ENCODE measurements around the gene ITK.
"Not testable (repeated sequence)": the region's sequence is repeated elsewhere in the genome, so short reads cannot be mapped to it uniquely, and the experiment has no call there.

ITK gene

GRCh38 chr5:157168286-157168685 lies 12.4 kb upstream of the ITK start:
- no peak for DNase-seq

DNA sequence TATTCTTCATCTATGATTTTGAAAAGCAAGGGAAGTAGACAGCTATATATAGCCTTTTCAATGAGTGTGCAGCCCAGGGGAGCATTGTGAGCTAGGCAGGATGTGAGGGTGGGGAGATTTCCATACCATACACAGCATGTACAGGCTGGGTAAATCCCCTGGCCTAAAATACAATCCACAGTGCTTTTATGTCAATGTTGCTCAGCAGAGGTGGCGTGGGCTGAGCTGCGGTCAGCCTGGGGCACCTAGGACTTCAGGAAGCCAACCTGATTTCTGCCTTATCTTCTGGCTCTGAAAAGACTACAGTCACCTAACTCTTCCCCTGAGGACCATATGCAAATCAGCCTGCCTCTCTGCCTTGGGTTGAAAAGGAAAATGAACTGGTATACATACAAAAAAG lies 8.2 kb upstream of the ITK start:
- peak; percentile 81 for DNase-seq

DNA sequence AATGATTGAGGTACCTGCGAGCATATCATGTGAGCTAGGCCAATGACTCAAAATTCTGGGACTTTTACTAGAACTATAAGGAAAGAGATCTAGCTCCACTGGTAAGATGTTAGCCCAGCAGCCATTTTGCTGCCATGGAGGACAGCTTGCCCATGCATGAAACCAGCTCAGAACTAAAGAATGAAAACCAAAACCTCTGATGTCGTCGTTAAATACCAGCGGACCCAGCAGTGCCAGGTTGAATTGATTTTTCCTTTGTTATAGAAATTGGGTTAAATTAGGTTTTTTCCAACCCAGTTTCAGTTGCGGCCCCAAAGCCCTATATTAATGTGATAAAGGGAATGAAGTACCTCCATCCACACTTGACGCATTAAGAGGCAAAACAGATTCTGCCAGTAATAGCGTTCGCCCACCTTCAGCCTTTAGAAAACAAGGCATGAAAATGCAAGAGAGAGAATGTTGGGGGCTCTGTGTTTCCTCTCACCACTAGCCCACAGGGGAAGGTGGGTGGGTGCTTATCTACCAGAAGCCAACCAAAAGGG lies 5.5 kb upstream of the ITK start:
- no peak for DNase-seq

- no peak for DNase-seq
Observed at GRCh38 chr5:157177953-157178352, 2.7 kb upstream of the ITK start.

- DNase-seq, result no peak
Observed at GRCh38 chr5:157178966-157179365, 1.7 kb upstream of the ITK start.

GRCh38 chr5:157182143-157182757 lies 1.6 kb downstream of the ITK start:
- DNase-seq, result no peak

- DNase-seq, result no peak
Observed at GRCh38 chr5:157184117-157184670, 3.6 kb downstream of the ITK start.

- DNase-seq, result not testable (repeated sequence)
Observed at GRCh38 chr5:157185122-157185521, 4.5 kb downstream of the ITK start.

- no peak for DNase-seq
Observed at GRCh38 chr5:157186309-157187045, 5.8 kb downstream of the ITK start.

- DNase-seq, result no peak
Observed at GRCh38 chr5:157187046-157187754, 6.6 kb downstream of the ITK start.

DNA sequence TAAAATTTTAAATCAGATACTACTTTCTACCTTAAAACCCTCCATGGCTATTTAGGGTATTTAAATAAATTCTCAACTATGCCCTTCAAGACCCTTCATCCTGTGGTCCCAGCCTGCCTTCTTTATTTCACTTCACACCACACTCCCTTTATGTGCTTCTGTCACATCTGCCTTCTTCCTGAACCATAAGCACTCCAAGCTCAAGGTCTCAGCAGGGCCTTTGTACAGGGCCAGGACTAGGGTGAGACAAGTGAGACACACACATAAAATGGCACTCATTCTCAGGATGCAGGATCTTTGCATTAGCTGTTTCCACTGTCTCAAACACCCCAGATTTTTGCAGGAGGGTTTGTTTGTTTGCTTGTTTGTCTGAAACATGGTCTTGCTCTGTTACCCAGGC lies 7.6 kb downstream of the ITK start:
- DNase-seq, result no peak

GRCh38 chr5:157189223-157189622 lies 8.6 kb downstream of the ITK start:
- no peak for DNase-seq

DNA sequence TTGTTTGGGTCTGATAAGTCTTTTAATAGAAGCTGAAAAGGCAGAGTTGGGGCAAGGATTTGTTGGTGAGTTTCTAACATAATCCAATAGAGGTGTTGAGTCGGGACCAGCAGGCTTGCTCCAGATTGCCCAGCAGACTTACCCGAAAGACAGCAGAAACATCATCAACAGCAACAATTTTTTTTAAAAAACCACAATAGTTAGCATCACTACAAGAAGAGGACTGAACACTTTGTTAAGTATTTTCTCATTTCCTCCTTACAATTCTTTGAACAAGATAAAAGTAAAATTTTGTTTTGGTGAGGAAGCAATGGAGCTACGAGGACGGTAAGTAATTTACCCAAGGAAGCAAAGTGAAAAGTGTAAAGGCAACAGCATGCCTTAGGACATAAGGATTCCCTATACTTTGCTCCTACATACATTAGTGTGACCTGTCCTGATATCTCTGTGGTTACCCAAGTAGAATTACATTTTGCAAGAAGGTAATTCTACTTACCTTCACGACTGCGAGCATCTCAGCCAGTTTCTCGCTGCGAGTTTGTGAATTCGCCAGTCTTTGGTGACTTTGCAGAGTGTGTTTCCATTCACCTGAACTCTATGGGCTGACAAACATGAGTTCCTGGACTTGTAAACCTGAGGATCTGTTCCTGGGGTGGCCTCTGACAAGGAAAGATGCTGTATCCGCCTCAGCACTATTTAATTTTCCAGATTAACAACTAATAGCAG lies 13.2 kb downstream of the ITK start:
- DNase-seq, result peak; percentile 78

GRCh38 chr5:157196045-157196444 lies 15.4 kb downstream of the ITK start:
- peak; percentile 50 for DNase-seq

DNA sequence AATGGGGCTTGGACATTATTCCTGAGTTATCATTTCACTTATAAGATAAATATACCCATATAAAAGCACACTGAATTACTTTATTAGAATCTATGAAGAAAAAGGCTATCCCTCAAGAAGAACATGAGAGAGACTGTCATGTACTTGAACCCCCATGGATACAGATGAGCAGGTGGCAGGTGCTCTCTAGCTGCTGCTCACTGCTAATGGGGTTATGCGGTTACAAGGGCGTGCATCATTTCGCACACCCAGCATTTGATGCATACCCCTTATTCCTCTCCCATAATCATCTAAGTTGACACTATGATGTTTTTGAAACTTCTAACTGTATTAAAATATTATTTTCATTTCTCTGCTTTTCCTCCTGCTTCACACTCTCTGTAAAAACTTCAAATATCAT lies 16.4 kb downstream of the ITK start:
- DNase-seq, result peak; percentile 54

- DNase-seq, result peak; percentile 24
Observed at GRCh38 chr5:157198277-157198986, 17.8 kb downstream of the ITK start.

- no peak for DNase-seq
Observed at GRCh38 chr5:157201857-157202256, 21.2 kb downstream of the ITK start.

DNA sequence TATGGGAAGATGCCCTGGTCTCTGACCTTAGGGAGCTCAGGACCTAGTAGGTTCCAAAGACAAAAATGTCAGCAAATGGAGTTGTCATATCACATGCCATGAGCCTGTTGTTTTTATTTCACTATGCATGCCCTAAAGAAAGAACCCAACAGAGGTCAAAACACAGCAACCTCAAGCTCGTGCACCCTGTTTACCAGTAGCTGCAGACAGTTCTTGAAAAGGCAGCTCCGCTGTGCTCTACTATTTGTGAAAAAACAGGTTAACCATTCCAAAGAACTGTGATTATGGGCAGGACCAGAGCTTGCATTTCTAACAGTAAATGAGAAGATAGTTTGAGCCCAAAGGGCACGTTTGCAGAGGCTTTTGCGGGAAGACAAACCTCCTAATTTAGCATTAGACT lies 22.8 kb downstream of the ITK start:
- DNase-seq, result no peak

DNA sequence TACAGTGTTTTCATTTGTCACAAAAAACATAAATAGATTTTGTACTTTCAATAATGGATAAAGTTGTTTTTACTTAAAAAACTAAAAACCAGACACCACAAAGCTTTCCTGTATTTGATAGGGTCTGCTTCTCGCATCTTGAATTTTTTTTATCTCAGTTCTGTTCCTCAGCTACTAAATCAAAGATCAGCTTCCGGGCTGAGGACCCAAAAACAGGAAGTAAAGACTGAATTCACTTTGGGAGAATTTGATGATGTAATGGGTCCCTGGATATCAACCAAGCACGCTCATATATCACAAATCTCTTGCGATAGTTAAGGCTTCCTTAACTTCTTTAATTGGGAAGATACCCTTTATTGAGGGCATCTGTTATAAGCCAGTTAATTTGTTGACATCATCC lies 24.1 kb downstream of the ITK start:
- peak; percentile 51 for DNase-seq

GRCh38 chr5:157205708-157206107 lies 25.1 kb downstream of the ITK start:
- DNase-seq, result no peak

DNA sequence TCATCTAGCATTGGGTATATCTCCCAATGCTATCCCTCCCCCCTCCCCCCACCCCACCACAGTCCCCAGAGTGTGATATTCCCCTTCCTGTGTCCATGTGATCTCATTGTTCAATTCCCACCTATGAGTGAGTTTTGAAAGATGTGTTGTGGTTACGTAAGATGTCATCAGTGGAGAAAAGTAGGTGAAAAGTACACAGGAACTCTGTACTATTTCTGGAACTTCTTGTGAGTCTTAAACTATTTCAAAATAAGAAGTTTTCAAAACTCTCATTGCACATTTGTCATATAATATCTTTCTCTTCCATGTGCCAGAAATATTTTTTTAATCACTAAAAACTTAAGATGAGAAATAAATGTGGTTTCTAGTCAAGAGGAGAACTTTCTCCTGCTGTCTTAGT lies 30.0 kb downstream of the ITK start:
- DNase-seq, result peak; percentile 36

- no peak for DNase-seq
Observed at GRCh38 chr5:157212307-157212706, 31.7 kb downstream of the ITK start.
